Prostate gland (tissue), 2 donors: ENCODE measurements around the gene BTF3L4.

Experiments used
- POLR2A ChIP-seq: fragments of 450-650 bp; IDR thresholded peaks from one replicate; pipeline ENCODE4 v1.6.1; 2016; ENCODE audit warnings: antibody characterized with exemption, mild to moderate bottlenecking
- POLR2AphosphoS5 ChIP-seq: sonication (generic); formaldehyde crosslinking; IDR thresholded peaks from one replicate; pipeline ENCODE4 v1.6.1; 2017; ENCODE audit warnings: antibody characterized with exemption
- TF ChIP-seq, protein P1 (sequence below), 4 experiments: fragments of 200-600 bp in 2 of 4; fragments of 450-650 bp in 2 of 4; sonication (generic) in 2 of 4; IDR thresholded peaks; 1 replicate in 3 of 4; 2 replicates in 1 of 4; pipeline ENCODE4 v1.5.1; 2016 to 2019; ENCODE audit warnings: antibody characterized with exemption in 4 of 4, mild to moderate bottlenecking in 2 of 4, moderate library complexity in 2 of 4

DNA sequence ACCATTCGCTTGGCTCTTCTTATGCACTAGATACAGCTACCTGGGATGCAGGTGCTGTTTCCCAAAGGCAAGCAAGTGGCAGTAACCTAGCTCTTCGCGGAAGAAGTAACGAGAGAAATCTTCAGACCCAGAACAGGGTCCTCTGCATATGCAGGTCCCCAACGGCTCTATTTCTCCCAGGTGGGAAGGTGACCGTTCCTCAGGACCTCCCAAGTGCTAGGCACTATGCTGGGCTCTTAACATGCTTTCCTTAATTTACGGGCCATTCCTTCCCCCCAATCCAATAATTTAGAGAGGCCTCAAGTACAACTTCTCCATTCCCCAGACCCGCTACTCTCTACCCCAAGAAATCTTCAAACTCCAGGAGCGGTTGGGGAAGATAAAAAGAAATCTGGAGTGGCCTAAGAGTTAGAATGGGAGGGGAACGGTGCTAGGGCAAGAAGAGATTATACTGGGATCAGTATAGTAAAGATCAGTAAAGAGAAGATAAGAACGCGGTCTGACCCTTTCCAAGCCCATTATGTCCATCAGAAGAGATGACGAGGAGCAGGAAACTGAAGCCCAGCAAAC is 1.5 kb upstream of the BTF3L4 start:
- TF ChIP-seq, protein P1, sequence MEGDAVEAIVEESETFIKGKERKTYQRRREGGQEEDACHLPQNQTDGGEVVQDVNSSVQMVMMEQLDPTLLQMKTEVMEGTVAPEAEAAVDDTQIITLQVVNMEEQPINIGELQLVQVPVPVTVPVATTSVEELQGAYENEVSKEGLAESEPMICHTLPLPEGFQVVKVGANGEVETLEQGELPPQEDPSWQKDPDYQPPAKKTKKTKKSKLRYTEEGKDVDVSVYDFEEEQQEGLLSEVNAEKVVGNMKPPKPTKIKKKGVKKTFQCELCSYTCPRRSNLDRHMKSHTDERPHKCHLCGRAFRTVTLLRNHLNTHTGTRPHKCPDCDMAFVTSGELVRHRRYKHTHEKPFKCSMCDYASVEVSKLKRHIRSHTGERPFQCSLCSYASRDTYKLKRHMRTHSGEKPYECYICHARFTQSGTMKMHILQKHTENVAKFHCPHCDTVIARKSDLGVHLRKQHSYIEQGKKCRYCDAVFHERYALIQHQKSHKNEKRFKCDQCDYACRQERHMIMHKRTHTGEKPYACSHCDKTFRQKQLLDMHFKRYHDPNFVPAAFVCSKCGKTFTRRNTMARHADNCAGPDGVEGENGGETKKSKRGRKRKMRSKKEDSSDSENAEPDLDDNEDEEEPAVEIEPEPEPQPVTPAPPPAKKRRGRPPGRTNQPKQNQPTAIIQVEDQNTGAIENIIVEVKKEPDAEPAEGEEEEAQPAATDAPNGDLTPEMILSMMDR (IDR thresholded peaks at IDR 0.05): no peak
- TF ChIP-seq POLR2A (no peak), POLR2AphosphoS5 (no peak)
